Tibial nerve (tissue), 4 donors: ENCODE results near the gene PCGF6. TPM values are rescaled to one million over a fixed set of nuclear protein-coding genes. Genes with fewer than 3 reads are reported as not detected.

Experiments
- DNase-seq, 2 donors: peaks; one replicate each; pipeline ENCODE4 v3.0.0-alpha.2; 2019; ENCODE audit warnings: low spot score in 2 of 2
- H3K27ac ChIP-seq, 4 donors: fragments of 200-600 bp; sonication (generic) in 3 of 4; one replicate each; pipeline ENCODE4 v1.5.1; 2017 to 2019; ENCODE audit warnings: mild to moderate bottlenecking in 1 of 4
- H3K27me3 ChIP-seq, 2 donors: fragments of 200-600 bp; sonication (generic) in 1 of 2; one replicate each; pipeline versions ENCODE4 v1.5.1 to v1.6.0; 2017 to 2019
- H3K36me3 ChIP-seq, 3 donors: fragments of 200-600 bp; sonication (generic); one replicate each; pipeline ENCODE4 v1.5.1; 2018 to 2019
- H3K4me1 ChIP-seq, 4 donors: fragments of 200-600 bp; sonication (generic) in 3 of 4; one replicate each; pipeline ENCODE4 v1.5.1; 2017 to 2019
- H3K4me3 ChIP-seq, 4 donors: fragments of 200-600 bp; sonication (generic) in 3 of 4; one replicate each; pipeline ENCODE4 v1.5.1; 2017 to 2019; ENCODE audit warnings: mild to moderate bottlenecking in 1 of 4, moderate library complexity in 1 of 4
- H3K9me3 ChIP-seq, 4 donors: fragments of 200-600 bp; sonication (generic) in 3 of 4; one replicate each; pipeline ENCODE4 v1.5.1; 2017 to 2019
- EP300 ChIP-seq, 2 donors: sonication (generic); formaldehyde crosslinking; IDR thresholded peaks; one replicate each; pipeline ENCODE4 v1.6.1; 2017; ENCODE audit warnings: antibody characterized with exemption in 2 of 2, mild to moderate bottlenecking in 1 of 2
- POLR2A ChIP-seq, 2 donors: fragments of 450-650 bp; IDR thresholded peaks; one replicate each; pipeline ENCODE4 v1.6.1; 2017; ENCODE audit warnings: antibody characterized with exemption in 2 of 2, mild to moderate bottlenecking in 2 of 2, moderate library complexity in 2 of 2
- WGBS, 2 donors: methylation state at CpG; one replicate each; pipeline ENCODE4 v1.1.5; 2018; 5-methylcytosine and 5-hydroxymethylcytosine counted together
- total RNA-seq, 4 donors: library from RNA; depleted of rRNA; stranded (reverse); fragments of >200 nt; gene quantifications; one replicate each; pipeline ENCODE4 v1.1.0, GENCODE V29; 2016
- TF ChIP-seq, protein P1 (sequence below), 5 experiments: fragments of 200-600 bp in 3 of 5; fragments of 450-650 bp in 2 of 5; sonication (generic) in 3 of 5; IDR thresholded peaks; one replicate each; pipeline ENCODE4 v1.5.1; 2016 to 2019; ENCODE audit warnings: antibody characterized with exemption in 5 of 5, mild to moderate bottlenecking in 3 of 5, moderate library complexity in 2 of 5

PCGF6 gene
- total RNA-seq, 4 donors from 2014 or later, result 22.1 to 35.4 (median 25.4) TPM

DNA sequence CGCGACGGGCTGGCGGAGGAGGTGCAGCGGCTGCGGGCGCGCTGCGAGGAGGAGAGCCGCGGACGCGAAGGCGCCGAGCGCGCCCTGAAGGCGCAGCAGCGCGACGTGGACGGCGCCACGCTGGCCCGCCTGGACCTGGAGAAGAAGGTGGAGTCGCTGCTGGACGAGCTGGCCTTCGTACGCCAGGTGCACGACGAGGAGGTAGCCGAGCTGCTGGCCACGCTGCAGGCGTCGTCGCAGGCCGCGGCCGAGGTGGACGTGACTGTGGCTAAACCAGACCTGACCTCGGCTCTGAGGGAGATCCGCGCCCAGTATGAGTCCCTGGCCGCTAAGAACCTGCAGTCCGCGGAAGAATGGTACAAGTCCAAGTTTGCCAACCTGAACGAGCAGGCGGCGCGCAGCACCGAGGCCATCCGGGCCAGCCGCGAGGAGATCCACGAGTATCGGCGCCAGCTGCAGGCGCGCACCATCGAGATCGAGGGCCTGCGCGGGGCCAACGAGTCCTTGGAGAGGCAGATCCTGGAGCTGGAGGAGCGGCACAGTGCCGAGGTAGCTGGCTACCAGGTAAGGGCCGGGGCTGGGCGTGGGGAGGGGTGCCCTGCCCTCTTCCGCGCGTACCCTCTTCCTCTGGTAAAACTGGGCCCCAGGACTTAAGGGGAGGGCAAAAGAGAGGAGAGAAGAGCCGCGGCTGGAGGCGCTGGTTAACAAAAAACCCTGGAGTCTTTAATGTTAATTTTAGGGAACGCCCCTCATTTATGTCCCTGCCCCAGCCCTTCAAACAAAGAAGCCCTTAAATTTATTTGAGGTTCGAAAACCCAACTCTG, 73.0 kb downstream of the PCGF6 start:
- 4 to 7% methylated on average over 40 to 44 of the region's 76 CpGs for WGBS, 2 donors
- Histone ChIP-seq H3K36me3 (no peaks in the 10 kb centered on the region), H3K4me1 (peaks cover 0 to 16% (median 4%) of the 10 kb centered on the region in 4 donors), H3K27ac (no peak overlapping the region), H3K9me3 (no peaks in the 10 kb centered on the region), H3K27me3 (peaks cover 0 to 68% of the 10 kb centered on the region in 2 donors), H3K4me3 (peak overlapping the region in 1 of 4 donors; percentile 15)
- TF ChIP-seq EP300 (IDR thresholded peaks at IDR 0.05) (no peak), POLR2A (IDR thresholded peaks at IDR 0.05) (no peak)
- TF ChIP-seq, protein P1, sequence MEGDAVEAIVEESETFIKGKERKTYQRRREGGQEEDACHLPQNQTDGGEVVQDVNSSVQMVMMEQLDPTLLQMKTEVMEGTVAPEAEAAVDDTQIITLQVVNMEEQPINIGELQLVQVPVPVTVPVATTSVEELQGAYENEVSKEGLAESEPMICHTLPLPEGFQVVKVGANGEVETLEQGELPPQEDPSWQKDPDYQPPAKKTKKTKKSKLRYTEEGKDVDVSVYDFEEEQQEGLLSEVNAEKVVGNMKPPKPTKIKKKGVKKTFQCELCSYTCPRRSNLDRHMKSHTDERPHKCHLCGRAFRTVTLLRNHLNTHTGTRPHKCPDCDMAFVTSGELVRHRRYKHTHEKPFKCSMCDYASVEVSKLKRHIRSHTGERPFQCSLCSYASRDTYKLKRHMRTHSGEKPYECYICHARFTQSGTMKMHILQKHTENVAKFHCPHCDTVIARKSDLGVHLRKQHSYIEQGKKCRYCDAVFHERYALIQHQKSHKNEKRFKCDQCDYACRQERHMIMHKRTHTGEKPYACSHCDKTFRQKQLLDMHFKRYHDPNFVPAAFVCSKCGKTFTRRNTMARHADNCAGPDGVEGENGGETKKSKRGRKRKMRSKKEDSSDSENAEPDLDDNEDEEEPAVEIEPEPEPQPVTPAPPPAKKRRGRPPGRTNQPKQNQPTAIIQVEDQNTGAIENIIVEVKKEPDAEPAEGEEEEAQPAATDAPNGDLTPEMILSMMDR (IDR thresholded peaks at IDR 0.05), result no peak
- no peak for DNase-seq

DNA sequence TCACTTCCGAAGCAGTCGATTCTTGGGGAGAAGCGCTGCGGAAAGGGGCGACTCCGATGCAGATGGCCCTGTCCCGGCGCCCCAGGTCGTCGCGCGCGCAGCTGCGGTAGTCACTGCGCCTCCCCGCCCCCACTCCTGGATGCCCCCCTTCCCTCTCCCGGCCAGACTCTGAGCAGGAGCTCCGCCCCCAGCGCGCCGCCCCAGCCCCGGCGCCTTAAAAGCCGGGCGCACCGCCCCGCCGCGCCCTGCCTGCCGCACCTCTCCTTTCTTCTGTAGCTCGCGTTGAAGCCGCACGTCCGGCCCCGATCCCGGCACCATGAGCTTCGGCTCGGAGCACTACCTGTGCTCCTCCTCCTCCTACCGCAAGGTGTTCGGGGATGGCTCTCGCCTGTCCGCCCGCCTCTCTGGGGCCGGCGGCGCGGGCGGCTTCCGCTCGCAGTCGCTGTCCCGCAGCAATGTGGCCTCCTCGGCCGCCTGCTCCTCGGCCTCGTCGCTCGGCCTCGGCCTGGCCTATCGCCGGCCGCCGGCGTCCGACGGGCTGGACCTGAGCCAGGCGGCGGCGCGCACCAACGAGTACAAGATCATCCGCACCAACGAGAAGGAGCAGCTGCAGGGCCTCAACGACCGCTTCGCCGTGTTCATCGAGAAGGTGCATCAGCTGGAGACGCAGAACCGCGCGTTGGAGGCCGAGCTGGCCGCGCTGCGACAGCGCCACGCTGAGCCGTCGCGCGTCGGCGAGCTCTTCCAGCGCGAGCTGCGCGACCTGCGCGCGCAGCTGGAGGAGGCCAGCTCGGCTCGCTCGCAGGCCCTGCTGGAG, 73.8 kb downstream of the PCGF6 start, which contains the start of gene INA:
Gene INA (plus strand): TSS at position 243 of the 817 bp plus-strand sequence. CDS start 74 bp downstream, at position 317.
- Histone ChIP-seq H3K9me3 (no peaks in the 10 kb centered on the region), H3K27ac (no peak within 1 kb of the TSS), H3K27me3 (peaks cover 0 to 68% of the 10 kb centered on the region in 2 donors), H3K36me3 (no peaks in the 10 kb centered on the region), H3K4me1 (peaks cover 0 to 16% (median 4%) of the 10 kb centered on the region in 4 donors), H3K4me3 (peak within 1 kb of the TSS in 2 of 4 donors; percentile 15 to 18)
- WGBS, 2 donors, result 0% methylated on average over 3 to 43 of the region's 105 CpGs
- TF ChIP-seq POLR2A (IDR thresholded peaks at IDR 0.05) (no peak), EP300 (IDR thresholded peaks at IDR 0.05) (no peak)
- TF ChIP-seq, protein P1 (IDR thresholded peaks at IDR 0.05), result no peak
- no peak for DNase-seq

DNA sequence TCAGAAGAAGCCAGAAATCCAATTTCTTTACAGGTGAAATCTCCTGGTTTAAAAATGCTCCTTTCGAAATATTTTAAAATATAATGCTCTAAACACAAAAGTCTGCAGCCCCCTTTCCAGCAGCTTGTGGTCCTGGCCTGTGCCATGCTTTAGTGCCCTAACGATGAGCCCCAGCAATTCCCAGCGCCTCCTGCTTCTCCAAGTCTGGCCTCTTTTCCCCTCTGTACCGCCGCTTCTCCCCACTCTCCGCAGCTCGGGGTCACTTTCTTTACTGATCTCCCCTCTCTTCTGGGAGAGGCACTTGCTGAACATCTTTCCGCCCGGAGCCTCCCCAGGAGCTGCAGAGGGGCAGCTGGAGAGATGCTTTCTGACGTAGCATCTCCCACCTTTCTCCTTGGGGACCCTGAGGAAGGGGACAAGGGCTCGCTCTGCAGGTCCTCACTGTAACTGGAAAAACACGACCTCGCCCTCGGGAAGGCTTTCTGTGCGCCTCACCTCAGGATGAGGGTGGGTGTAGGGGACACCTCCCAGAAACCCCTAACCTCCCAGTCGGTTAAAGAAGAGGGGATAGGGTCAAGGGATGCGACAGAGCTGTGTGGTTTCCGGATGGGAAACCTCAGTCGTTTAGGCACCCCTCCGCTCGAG, 74.6 kb downstream of the PCGF6 start:
- no peak for DNase-seq
- H3K4me1 ChIP-seq, result peaks cover 0 to 16% (median 4%) of the 10 kb centered on the region in 4 donors
- TF ChIP-seq, protein P1 (IDR thresholded peaks at IDR 0.05), result no peak
- no peak for TF ChIP-seq EP300 (IDR thresholded peaks at IDR 0.05)
- H3K27me3 ChIP-seq, result peaks cover 0 to 61% of the 10 kb centered on the region in 2 donors
- H3K27ac ChIP-seq, result no peak overlapping the region
- no peaks in the 10 kb centered on the region for H3K36me3 ChIP-seq
- H3K9me3 ChIP-seq, result no peaks in the 10 kb centered on the region
- H3K4me3 ChIP-seq, result peak overlapping the region in 1 of 4 donors; percentile 15
- WGBS, 2 donors, result 12 to 14% methylated on average over 13 to 21 of the region's 21 CpGs

DNA sequence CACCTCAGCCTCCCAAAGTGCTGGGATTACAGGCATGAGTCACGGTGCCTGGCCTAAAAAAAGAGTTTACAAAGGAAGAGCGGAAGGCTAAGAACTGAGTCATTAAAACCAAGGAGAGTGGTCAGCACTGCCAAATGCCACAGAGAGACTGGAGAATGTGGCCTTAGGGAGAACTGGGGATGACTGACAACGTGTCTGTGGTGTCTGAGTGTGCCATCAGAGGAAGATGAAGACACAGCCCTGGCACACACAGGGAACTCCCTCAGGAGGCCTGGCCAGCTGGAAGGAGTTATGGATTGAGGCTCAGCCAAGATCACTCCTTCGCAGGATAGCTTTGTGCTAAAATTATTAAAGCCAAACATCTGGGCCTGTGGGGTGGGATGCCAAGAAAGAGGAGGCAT, 77.9 kb downstream of the PCGF6 start:
- Histone ChIP-seq H3K27me3 (peaks cover 0 to 28% of the 10 kb centered on the region in 2 donors), H3K27ac (no peak overlapping the region), H3K4me1 (peaks cover 0 to 16% (median 4%) of the 10 kb centered on the region in 4 donors), H3K9me3 (no peaks in the 10 kb centered on the region), H3K4me3 (no peak overlapping the region), H3K36me3 (no peaks in the 10 kb centered on the region)
- peak in 1 of 2 donors; percentile 5 for DNase-seq
- WGBS, 2 donors, result 29 to 40% methylated on average over 4 of the region's 4 CpGs
- TF ChIP-seq POLR2A (IDR thresholded peaks at IDR 0.05), result no peak
- TF ChIP-seq, protein P1 (IDR thresholded peaks at IDR 0.05), result no peak
- TF ChIP-seq EP300 (IDR thresholded peaks at IDR 0.05), result no peak
